HepG2 (cell line): ENCODE data around the gene C1QTNF6. TPM values are rescaled to one million over a fixed set of nuclear protein-coding genes. Genes with fewer than 3 reads are reported as not detected.

Experiments
- SP5 ChIP-seq: IDR thresholded peaks from 2 replicates; pipeline ENCODE4 v1.6.1; 2016; ENCODE audit warnings: low read depth, borderline replicate concordance
- ZC3H13 ChIP-seq: sonication (generic); formaldehyde crosslinking; IDR thresholded peaks from 2 replicates; pipeline ENCODE4 v1.8.1; 2023; ENCODE audit warnings: mild to moderate bottlenecking, missing genetic modification reagents, moderate library complexity
- ZNF337 ChIP-seq: sonication (generic); formaldehyde crosslinking; IDR thresholded peaks from 2 replicates; pipeline ENCODE4 v1.5.1; 2020; ENCODE audit warnings: missing genetic modification reagents, low read depth, mild to moderate bottlenecking, borderline replicate concordance
- ZNF407 ChIP-seq: sonication (generic); formaldehyde crosslinking; IDR thresholded peaks from one replicate; pipeline ENCODE4 v1.5.1; 2020; ENCODE audit warnings: mild to moderate bottlenecking, missing genetic modification reagents; ENCODE audit errors: not compliant biosample characterization
- polyA plus RNA-seq, 8 experiments: library from polyadenylated mRNA; depleted of rRNA in 3 of 8; stranded (reverse) in 7 of 8; unstranded in 1 of 8; fragments of >200 nt; fragmentation: Illumina TruSeq in 4 of 8; extraction: Trizol in 4 of 8; gene quantifications; 2 replicates each; pipeline versions ENCODE4 v1.2.1 to v1.2.3, GENCODE V29; 2011 to 2016; ENCODE audit warnings: low read depth in 4 of 8, missing spikeins in 1 of 8, mixed read lengths in 1 of 8; ENCODE audit not compliant: insufficient read depth in 1 of 8
- total RNA-seq, 5 experiments: library from RNA; depleted of rRNA; stranded (reverse); fragments of >200 nt; fragmentation: Illumina TruSeq; extraction: Trizol; gene quantifications; 2 replicates each; pipeline ENCODE4 v1.2.3, GENCODE V29; 2016; ENCODE audit warnings: low read depth in 1 of 5

The C1QTNF6 gene
- total and polyA plus RNA-seq, 2 of the 13 experiments (the other 11 are each of a cell fraction or from before 2014, with no cell fraction given): 2.7 to 6.9 TPM

DNA sequence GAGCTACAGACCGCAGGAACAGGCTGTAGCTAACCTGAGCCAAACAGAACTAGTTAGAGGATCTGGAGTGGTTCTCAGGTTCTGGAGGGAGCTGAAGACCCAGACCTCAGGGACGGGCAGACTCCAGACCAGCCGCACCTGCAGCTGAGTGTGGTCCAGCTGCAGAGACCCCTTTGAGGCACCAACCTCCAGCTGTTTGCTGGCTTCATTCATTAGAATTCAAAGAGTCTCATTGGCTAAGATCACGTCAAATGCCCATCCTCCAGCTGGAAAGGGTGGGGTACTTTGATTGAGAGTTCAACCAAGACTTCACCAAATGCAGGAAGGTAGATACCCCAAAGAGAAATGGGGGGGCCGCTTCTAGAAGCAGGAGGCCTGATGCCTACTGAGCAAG lies 25.0 kb downstream of the C1QTNF6 start (continued):
- no peak for TF ChIP-seq ZNF407 (CRISPR knock-in tag)
- no peak for TF ChIP-seq ZNF337
- TF ChIP-seq SP5: no peak
- TF ChIP-seq ZC3H13: no peak
